Islet precursor cell (in vitro differentiated cells): ENCODE results near the gene GABARAPL2.
A peak's percentile ranks its signal among the peaks of the same experiment; 100 is the strongest.

Experiments
- DNase-seq: peaks from one replicate; pipeline ENCODE4 v3.0.0-alpha.2; 2018

The GABARAPL2 gene

GRCh38 chr16:75593308-75593707 lies 27.1 kb downstream of the GABARAPL2 start:
- DNase-seq = no peak

GRCh38 chr16:75593825-75594820 lies 27.9 kb downstream of the GABARAPL2 start:
- DNase-seq = peak; percentile 69

DNA sequence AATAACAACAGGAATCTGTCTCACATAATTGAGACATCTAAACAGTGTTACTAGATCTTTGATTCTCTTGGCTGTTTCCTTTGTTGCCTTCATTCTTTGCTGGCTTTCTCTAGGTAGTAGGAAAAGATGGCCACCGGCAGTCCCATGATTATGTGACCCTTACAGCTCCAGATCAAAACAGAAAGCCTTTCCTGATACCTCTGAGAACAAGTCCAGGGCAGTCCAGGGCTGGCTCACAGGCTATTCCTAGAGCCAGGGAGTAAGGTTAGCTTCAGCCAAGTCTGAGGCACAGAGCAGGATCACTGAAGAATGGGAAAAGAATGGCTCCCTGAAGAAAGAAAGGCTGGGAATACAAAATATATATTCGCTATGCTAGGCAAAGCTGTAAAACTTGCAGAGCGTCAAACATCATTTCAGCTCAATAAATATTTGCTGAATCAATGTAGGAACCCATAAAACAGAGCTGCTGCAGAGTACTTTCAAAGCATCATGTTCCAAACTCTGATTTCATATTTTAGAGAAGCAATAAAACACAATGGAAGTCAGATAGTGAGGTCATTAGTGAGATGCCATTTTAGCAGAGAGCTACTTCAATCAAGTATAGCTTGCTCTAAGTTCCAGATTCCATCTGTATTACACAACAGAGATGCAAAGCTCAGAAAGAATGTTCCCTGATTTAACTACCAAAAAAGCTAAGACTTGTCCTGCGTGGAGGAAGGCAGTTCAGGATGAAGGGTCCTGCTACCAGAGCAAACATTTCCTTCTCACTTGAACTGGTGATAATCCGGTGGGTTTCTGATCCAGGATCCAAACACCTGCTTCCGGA lies 33.5 kb downstream of the GABARAPL2 start:
- DNase-seq = no peak

GRCh38 chr16:75603241-75603640 lies 37.1 kb downstream of the GABARAPL2 start:
- DNase-seq = no peak

DNA sequence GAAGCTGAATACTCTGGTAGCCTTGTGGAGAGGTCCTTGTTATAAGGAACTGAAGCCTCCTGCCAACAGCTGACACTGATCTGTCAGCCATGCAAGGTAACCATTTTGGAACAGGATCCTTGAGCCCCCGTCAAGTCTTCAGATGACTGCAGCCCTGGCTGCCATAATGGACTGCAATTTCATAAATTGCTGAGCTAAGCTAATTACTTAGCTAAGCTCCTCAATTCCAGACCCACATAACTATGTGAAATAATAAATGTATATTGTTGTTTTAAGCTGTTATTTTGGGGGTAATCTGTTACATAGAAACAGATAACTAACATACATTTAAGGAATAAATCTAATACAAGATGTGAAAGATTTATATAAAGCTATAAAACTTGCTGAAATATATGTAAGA lies 40.3 kb downstream of the GABARAPL2 start:
- no peak for DNase-seq

- no peak for DNase-seq
These were observed 48.1 kb downstream of the GABARAPL2 start for GRCh38 chr16:75614066-75614897.

DNA sequence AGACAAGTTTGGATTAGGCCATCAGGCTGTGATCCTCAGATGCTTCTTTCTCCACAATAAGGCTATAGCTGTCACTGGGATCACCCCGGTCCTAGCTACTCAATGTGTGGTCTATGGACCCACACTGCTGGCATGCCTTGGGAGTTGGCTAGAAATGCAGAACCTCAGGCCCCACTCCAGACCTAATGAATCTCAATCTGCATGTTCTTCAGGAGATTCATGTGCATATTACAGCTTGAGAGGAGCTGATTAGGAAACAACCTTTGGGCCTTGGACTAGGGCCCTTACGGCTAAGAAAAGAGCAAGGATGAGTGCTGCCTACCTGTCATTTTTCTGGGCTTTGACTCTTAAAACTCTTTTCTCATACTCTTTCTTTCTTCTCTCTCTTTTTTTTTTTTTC lies 49.4 kb downstream of the GABARAPL2 start:
- DNase-seq = no peak

GRCh38 chr16:75616521-75617010 lies 50.4 kb downstream of the GABARAPL2 start:
- DNase-seq = no peak

GRCh38 chr16:75617121-75617520 lies 50.9 kb downstream of the GABARAPL2 start:
- DNase-seq = no peak

- no peak for DNase-seq
These were observed 52.6 kb downstream of the GABARAPL2 start for GRCh38 chr16:75618780-75619179.

GRCh38 chr16:75620326-75621169 lies 54.4 kb downstream of the GABARAPL2 start:
- DNase-seq = no peak

GRCh38 chr16:75621170-75621477 lies 54.9 kb downstream of the GABARAPL2 start:
- DNase-seq = no peak

DNA sequence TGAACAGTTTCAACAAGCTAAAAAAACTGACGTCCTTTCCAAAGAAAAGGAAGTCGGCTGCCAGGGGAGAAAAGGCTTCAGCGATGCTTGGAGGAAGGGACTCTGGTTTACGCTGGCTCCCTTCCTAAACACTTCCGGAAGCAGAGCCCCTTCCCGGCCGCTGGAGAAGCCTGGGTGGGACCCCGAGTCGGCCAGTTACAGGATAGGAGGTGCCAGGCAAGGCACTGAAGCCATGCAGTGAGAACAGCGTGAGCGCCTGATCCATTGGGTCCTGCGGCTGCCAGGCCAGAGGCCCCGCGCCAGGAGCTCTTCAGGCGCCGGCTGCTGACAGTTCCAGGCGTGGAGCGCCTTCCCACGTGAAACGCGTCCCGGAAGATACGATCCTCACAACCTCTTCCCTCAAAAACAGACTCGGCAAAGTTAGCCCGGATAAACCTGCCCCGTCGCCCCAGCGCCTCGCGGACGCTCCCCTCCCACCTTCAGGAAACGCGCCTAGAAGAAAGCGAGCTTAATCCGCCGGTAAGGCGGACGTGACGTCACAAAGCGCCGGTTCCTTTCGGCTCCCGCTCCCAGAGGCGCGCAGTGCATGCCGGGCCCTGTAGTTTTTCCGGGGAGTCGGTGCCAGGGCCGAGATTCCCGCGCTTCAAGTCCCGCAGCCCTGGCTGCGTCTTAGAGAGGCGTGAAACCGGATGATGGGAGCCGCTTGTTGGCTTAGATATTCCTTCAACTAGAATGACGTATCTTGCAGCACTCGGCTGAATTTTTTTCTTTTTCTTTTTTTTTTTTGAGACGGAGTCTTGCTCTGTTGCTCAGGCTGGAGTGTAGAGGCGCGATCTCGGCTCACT lies 56.8 kb downstream of the GABARAPL2 start, which contains the start of gene ADAT1:
ADAT1 (minus strand) TSS at position 521 of the 845 bp plus-strand sequence. CDS start 2,482 bp downstream, outside the sequence.
- DNase-seq = peak; percentile 99

DNA sequence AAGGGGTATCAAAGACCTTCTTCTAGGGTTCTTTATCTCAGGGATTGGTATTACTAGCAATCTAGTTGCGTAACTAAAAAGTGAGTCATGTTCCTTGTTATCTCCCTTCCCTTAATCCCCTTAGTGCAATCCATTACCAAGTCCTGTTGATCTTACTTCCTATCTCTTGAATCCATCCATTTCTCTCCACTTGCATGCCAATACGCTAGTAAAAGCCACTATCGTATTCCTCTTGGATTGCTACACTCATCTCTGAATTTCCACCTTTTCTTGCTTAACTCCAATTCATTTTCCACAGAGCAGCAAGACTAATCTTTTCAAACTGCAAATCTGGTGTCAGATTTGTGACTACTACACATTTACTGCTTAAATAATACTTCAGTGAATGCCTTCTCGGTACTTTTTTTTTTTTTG lies 58.7 kb downstream of the GABARAPL2 start:
- DNase-seq = no peak

GRCh38 chr16:75626806-75627205 lies 60.6 kb downstream of the GABARAPL2 start:
- no peak for DNase-seq
